22Rv1 (cell line): ENCODE results near the gene DAZAP2.

ENCODE experiments used
- CTCF ChIP-seq: fragments of 450-650 bp; IDR thresholded peaks from 2 replicates; pipeline ENCODE4 v1.5.1; 2017; ENCODE audit warnings: mild to moderate bottlenecking
- ZFX ChIP-seq: fragments of 450-650 bp; IDR thresholded peaks from 2 replicates; pipeline ENCODE4 v1.6.1; 2017; ENCODE audit warnings: antibody characterized with exemption, borderline replicate concordance

- TF ChIP-seq CTCF (no peak), ZFX (no peak)
Measured at GRCh38 chr12:51224625-51225024, 14.0 kb upstream of the DAZAP2 start.
